Measurements from ENCODE around the gene STX8.
"Not testable (repeated sequence)": the region's sequence is repeated elsewhere in the genome, so short reads cannot be mapped to it uniquely, and the experiment has no call there.

Gene STX8

GRCh38 chr17:9575381-9576101 lies at the start of gene STX8:
Gene STX8, minus strand, starts transcription at chr17:9575820. Its CDS starts 12 bp downstream, at chr17:9575808.
- DNase-seq (ENCODE audit: low read depth in 2 of 2), result peak; percentile 55 to 58

GRCh38 chr17:9622961-9623360 lies 47.3 kb upstream of the STX8 start:
- DNase-seq (ENCODE audit: low read depth in 2 of 2), result no peak

- DNase-seq (ENCODE audit: low read depth in 2 of 2), result no peak
Measured at GRCh38 chr17:9615486-9615885, 39.9 kb upstream of the STX8 start.

- DNase-seq (ENCODE audit: low read depth in 2 of 2), result no peak
Measured at GRCh38 chr17:9612006-9612405, 36.4 kb upstream of the STX8 start.

GRCh38 chr17:9611557-9611956 lies 35.9 kb upstream of the STX8 start:
- DNase-seq (ENCODE audit: low read depth in 2 of 2), result no peak

GRCh38 chr17:9607058-9607457 lies 31.4 kb upstream of the STX8 start:
- not testable (repeated sequence) for DNase-seq (ENCODE audit: low read depth in 2 of 2)

GRCh38 chr17:9606453-9606852 lies 30.8 kb upstream of the STX8 start:
- DNase-seq (ENCODE audit: low read depth in 2 of 2), result no peak

- DNase-seq (ENCODE audit: low read depth in 2 of 2), result not testable (repeated sequence)
Measured at GRCh38 chr17:9604583-9604982, 29.0 kb upstream of the STX8 start.

GRCh38 chr17:9598661-9599060 lies 23.0 kb upstream of the STX8 start:
- DNase-seq (ENCODE audit: low read depth in 2 of 2), result no peak

GRCh38 chr17:9597638-9598037 lies 22.0 kb upstream of the STX8 start:
- not testable (repeated sequence) for DNase-seq (ENCODE audit: low read depth in 2 of 2)

- DNase-seq (ENCODE audit: low read depth in 2 of 2), result no peak
Measured at GRCh38 chr17:9594065-9594464, 18.4 kb upstream of the STX8 start.

- no peak for DNase-seq (ENCODE audit: low read depth in 2 of 2)
Measured at GRCh38 chr17:9587969-9588656, 12.5 kb upstream of the STX8 start.

GRCh38 chr17:9577373-9577709 lies 1.7 kb upstream of the STX8 start:
- DNase-seq (ENCODE audit: low read depth in 2 of 2), result no peak

- peak; percentile 53 to 64 for DNase-seq (ENCODE audit: low read depth in 2 of 2)
Measured at GRCh38 chr17:9576521-9577372, 1.1 kb upstream of the STX8 start, which contains the start of gene CFAP52. Gene CFAP52, plus strand, starts transcription at chr17:9576642. Its CDS starts 54 bp downstream, at chr17:9576696.

- DNase-seq (ENCODE audit: low read depth in 2 of 2), result no peak
Measured at GRCh38 chr17:9571201-9571600, 4.4 kb downstream of the STX8 start.

GRCh38 chr17:9568957-9569588 lies 6.5 kb downstream of the STX8 start:
- DNase-seq (ENCODE audit: low read depth in 2 of 2), result no peak

- DNase-seq (ENCODE audit: low read depth in 2 of 2), result no peak
Measured at GRCh38 chr17:9568004-9568403, 7.6 kb downstream of the STX8 start.

GRCh38 chr17:9566739-9567138 lies 8.9 kb downstream of the STX8 start:
- DNase-seq (ENCODE audit: low read depth in 2 of 2), result not testable (repeated sequence)

GRCh38 chr17:9566067-9566466 lies 9.6 kb downstream of the STX8 start:
- DNase-seq (ENCODE audit: low read depth in 2 of 2), result no peak

- no peak for DNase-seq (ENCODE audit: low read depth in 2 of 2)
Measured at GRCh38 chr17:9564104-9564503, 11.5 kb downstream of the STX8 start.

GRCh38 chr17:9557857-9558256 lies 17.8 kb downstream of the STX8 start:
- no peak for DNase-seq (ENCODE audit: low read depth in 2 of 2)

Measured in stimulated activated CD8-positive, alpha-beta memory T cell treated with anti-CD3 and anti-CD28 coated beads, Interleukin-15, amount 100 ng/mL, for 4 hours (primary cell).